Frontal cortex (tissue), 4 donors: ENCODE results near the gene IFFO2. TPM values are rescaled to one million over a fixed set of nuclear protein-coding genes. Genes with fewer than 3 reads are reported as not detected.
"Not testable (repeated sequence)": the region's sequence is repeated elsewhere in the genome, so short reads cannot be mapped to it uniquely, and the experiment has no call there.

Experiments used
- DNase-seq, 2 donors: peaks; one replicate each; pipeline ENCODE4 v3.0.0; 2012; ENCODE audit warnings: low spot score in 2 of 2
- FAIRE-seq: peaks from 2 replicates; lab custom pipeline; 2012; peaks lifted over from hg19 to GRCh38; lab: Jason Lieb, UNC
- total RNA-seq: library from RNA; depleted of rRNA; stranded (reverse); fragments of >200 nt; gene quantifications from one replicate; pipeline ENCODE4 v1.2.3, GENCODE V29; 2014
- donor health status: control.
- donor health status: control.
- donor health status: control.

Gene IFFO2
- total RNA-seq, 1 donor from 2014 or later = 7.7 TPM

- FAIRE-seq (no peak), DNase-seq (no peak)
Measured at GRCh38 chr1:18881642-18882431, 74.6 kb downstream of the IFFO2 start.

DNA sequence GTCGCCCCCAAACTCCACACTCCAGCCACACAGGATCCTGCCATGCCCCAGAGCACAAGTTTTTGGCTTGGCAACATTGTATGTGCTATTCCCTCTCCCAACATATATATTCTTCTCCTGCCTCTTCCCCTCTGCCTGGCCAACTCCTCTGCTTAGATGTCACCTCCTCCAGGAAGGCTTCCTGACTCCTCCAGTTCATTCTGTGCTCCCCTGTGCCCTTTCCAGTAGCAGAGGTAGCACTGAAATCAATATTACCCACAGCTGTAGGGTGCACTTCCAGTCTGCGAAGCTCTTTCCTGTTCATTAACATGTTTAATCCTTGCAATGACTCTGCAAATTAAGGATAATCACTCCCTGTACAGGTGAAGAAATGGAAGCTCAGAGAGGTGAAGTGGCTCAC lies 75.3 kb downstream of the IFFO2 start:
- DNase-seq (no peak), FAIRE-seq (no peak)

DNA sequence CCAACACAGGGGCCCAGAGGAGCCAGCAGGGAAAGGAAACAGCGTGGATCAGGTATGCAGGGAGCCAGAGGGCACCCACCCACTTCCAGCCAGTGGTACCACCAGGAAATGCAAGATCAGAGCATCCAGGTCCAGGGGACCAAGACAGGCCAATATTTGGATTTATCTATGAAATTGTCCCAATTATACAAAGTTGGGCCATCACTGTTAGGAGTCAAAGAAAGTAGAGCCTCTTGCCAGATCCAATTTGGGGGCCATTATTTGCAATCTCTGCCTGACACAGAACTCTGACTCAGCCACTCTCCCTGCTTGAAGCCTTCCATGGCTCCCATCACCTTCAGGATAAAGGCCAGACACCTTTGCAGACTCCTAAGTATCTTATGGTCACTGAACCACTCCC lies 75.9 kb downstream of the IFFO2 start:
- DNase-seq (no peak), FAIRE-seq (no peak)

DNA sequence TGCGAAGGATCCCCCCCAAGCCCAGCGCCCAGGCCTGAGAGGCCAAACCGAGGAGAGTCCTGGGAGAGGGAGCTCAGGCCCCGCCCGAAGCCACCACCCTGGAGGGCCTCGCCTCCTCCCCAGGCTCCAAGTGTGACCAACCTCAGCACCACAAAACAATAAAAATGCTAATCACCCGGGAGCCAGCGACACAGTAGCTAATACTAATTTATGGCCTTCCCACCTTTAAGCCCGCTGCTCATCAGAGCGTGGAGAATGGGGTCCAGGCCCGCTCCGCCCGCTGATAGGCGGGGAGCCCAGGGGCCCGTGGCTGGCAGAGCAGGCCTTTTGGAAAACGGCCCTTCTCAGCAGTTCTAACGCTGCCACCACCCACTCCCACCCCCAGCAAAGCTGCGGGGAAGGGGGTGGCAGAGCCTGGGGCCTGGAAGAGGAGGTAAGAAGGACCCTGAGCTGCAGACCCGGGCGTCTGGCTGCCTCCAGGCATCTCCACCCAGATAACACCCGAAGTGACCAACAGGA lies 76.6 kb downstream of the IFFO2 start:
- FAIRE-seq (no peak), DNase-seq (no peak)

GRCh38 chr1:18879215-18879790 lies 77.2 kb downstream of the IFFO2 start:
- DNase-seq (no peak), FAIRE-seq (no peak)

GRCh38 chr1:18878538-18879214 lies 77.8 kb downstream of the IFFO2 start:
- DNase-seq (no peak), FAIRE-seq (no peak)

- FAIRE-seq (no peak), DNase-seq (no peak)
Measured at GRCh38 chr1:18877282-18877681, 79.2 kb downstream of the IFFO2 start.

DNA sequence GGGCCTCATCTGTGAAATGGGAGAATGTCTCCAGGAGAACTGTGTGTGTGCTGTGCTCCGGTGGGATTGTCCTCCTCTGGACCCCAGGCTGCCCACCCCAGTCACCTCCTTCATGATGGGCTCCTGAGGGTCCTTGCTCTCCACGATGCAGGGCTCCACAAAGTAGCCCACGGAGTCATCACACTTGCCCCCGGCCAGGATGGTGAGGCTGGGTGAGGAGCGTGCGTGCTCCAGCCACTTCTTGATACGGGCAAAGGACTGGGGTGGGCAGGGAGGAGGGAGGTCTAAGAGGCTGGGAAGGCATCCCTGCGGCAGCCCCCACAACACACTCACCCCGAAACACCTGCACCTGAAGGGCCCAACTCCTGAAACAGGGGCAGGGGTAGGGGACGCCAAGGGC lies 80.3 kb downstream of the IFFO2 start:
- FAIRE-seq = no peak

GRCh38 chr1:18875796-18876128 lies 80.7 kb downstream of the IFFO2 start:
- no peak for FAIRE-seq
- DNase-seq = no peak

More for the DNA sequence above, 80.3 kb downstream of the IFFO2 start:
- no peak for DNase-seq

GRCh38 chr1:18875107-18875795 lies 81.2 kb downstream of the IFFO2 start:
- DNase-seq = peak; percentile 76 to 90
- no peak for FAIRE-seq

- FAIRE-seq = no peak
Measured at GRCh38 chr1:18874600-18874999, 81.9 kb downstream of the IFFO2 start.

DNA sequence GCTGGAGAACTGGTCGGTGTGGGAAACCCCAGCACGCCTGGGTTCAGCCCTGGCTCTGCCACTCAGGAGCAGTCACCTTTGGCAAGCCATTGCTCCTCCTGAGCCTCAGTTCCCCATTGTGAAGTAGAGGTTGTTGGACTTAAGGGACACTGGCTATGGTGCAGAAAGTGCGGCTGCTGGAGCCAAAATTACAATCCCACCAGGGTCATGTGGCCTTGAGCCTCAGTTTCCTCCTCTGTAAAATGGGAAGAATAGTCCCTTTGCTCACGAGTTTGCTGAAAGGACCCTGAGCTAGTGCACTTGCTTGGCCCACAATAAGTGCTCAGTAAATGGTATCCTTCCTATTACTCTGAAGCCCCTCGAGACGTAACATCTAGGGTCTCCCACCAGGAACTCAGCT lies 82.4 kb downstream of the IFFO2 start:
- no peak for FAIRE-seq

More at GRCh38 chr1:18874600-18874999, 81.9 kb downstream of the IFFO2 start:
- DNase-seq = no peak

GRCh38 chr1:18872071-18872611 lies 84.3 kb downstream of the IFFO2 start:
- no peak for DNase-seq
- no peak for FAIRE-seq

More for the DNA sequence above, 82.4 kb downstream of the IFFO2 start:
- no peak for DNase-seq

DNA sequence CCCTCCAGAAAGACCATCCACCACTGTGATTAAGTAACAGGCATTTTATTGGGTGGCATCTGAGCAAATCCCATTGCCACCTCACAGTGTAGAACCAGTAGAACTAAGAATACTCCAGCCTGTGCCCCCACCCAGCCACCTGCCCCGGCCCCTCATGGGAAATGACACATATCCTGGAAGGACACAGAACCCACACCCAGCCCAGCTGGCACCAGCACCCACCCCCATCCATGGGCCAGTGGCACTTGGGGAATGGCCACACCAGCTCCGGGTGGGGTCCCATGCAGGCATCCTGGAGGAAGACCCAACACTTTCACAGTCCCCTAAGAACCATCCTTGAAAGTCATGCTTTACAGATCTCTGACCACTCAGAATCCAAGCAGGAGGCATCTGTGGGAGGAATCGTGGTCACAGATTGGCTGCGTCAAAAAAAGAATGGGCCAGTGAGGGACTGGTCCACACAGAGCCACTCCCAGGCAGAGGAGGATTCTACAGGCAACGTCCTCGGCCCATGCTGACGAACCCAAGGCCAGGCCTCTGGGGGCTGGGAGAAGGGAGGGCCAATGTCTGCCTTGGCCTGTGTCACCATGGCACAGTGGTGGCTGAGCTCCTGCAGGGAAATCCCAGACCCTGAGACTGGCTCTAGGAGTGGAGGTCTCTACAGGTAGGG lies 84.9 kb downstream of the IFFO2 start:
- no peak for DNase-seq
- FAIRE-seq = no peak

DNA sequence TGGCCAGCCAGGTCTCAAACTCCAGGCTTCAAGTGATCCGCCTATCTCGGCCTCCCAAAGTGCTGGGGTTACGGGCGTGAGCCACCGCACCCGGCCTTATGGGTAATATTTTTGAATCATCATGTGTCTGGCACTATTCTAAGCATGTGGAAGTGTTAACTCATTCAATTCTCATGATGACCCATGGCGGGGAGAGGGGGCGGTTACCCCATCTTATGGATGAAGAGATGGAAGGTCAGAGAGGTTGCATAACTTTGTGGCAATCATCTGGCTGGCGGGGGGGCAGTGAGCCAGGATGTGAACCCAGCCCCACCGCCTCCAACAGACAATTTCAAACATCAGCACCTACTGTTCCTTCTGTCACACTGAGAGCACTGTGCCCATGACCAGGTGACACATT lies 85.5 kb downstream of the IFFO2 start:
- FAIRE-seq (no peak), DNase-seq (no peak)

DNA sequence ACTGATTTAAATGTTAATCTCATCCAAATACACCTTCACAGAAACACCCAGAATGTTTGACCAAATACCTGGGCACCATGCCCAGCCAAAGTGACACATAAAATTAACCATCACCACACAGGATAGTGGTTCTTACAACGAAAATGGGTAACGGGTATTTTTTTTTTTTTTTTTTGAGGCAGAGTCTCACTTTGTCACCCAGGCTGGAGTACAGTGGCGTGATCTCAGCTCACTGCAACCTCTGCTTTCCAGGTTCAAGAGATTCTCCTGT lies 85.9 kb downstream of the IFFO2 start:
- not testable (repeated sequence) for FAIRE-seq, DNase-seq

DNA sequence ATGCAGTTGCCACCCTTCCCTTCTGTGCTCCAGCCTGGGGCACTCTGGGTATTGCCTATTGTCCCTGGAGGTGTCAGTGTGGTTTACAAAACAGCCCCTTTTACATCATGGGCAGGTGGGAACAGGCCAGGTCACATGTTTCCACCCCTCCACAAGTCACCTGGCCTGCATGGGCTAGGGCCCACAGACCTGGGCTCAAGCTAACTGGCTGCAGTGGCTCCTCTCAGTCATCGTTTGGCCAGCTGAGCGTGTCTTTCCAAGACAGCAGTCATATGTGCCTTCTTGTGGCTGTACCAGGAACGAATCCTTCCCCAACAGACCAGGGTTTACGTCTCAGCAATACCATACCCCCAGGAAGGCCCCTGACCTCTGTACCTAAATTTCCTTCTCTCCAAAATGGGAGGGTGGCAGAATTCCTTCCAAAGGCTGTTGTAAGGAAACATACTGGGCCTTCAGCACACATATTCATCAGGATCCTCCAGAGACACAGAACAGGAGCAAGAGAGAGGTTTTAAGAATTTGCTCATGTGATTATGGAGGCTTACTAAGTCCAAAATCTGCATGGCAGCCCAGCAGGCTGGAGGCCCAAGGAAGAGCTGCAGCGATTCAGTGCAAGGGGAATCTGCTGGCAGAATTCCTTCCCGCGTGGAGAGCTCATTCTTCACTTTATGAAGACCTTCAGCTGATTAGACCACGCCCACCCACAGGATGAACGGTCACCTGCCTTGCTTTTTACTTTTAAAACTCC lies 86.5 kb downstream of the IFFO2 start:
- DNase-seq (no peak), FAIRE-seq (no peak)

GRCh38 chr1:18868801-18869424 lies 87.6 kb downstream of the IFFO2 start:
- peak in 1 of 2 donors; percentile 35 for DNase-seq
- no peak for FAIRE-seq

DNA sequence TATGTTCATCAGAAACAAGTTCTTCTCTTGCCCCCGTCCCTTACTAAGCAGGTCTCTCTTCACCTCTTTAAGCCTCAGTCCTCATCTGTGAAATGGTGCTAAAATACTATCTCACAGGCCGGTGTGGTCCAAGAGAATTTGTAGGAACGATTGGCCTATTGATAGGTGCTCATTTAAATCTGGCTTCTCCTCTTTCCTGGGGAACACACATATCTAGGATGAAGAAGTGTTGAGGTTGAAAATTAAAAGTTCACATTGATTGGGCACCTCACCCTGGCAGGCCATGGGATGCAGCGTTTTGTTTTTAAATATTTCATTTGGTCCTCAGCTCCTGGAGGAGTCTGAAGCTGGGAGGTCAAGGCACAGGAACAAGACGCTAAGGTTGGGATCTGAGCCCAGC lies 88.1 kb downstream of the IFFO2 start:
- FAIRE-seq = no peak

More for the DNA sequence above, 88.1 kb downstream of the IFFO2 start:
- no peak for DNase-seq
